IMR-90 (cell line): ENCODE data around the gene SEC22A.

Experiments
- CEBPB ChIP-seq: IDR thresholded peaks from 2 replicates; pipeline ENCODE4 v1.6.1; 2012; ENCODE audit warnings: low read depth, low read length, improper control_type of control experiment
- CTCF ChIP-seq: conservative IDR thresholded peaks from 2 replicates; pipeline ENCODE4 v1.5.1; 2012; ENCODE audit warnings: mild to moderate bottlenecking, low read depth, low read length, improper control_type of control experiment
- ELK1 ChIP-seq: fragments of 150-350 bp; IDR thresholded peaks from 2 replicates; pipeline ENCODE4 v1.6.1; 2016; ENCODE audit warnings: low read depth, mild to moderate bottlenecking, low read length, moderate library complexity, borderline replicate concordance
- MAFK ChIP-seq: IDR thresholded peaks from 2 replicates; pipeline ENCODE4 v1.6.1; 2012; ENCODE audit warnings: low read depth, low read length, improper control_type of control experiment
- POLR2A ChIP-seq: IDR thresholded peaks from 2 replicates; pipeline ENCODE4 v1.6.1; 2012; ENCODE audit warnings: mild to moderate bottlenecking, low read depth, low read length
- RAD21 ChIP-seq: IDR thresholded peaks from 2 replicates; pipeline ENCODE4 v1.6.1; 2012; ENCODE audit warnings: low read length, improper control_type of control experiment
- SMC3 ChIP-seq: fragments of 150-350 bp; IDR thresholded peaks from 2 replicates; pipeline ENCODE4 v1.6.1; 2016; ENCODE audit warnings: low read depth, mild to moderate bottlenecking, antibody characterized with exemption, low read length, moderate library complexity
- USF2 ChIP-seq: fragments of 150-350 bp; IDR thresholded peaks from 2 replicates; pipeline ENCODE4 v1.6.1; 2017; ENCODE audit warnings: mild to moderate bottlenecking, antibody characterized with exemption, low read length, low read depth

DNA sequence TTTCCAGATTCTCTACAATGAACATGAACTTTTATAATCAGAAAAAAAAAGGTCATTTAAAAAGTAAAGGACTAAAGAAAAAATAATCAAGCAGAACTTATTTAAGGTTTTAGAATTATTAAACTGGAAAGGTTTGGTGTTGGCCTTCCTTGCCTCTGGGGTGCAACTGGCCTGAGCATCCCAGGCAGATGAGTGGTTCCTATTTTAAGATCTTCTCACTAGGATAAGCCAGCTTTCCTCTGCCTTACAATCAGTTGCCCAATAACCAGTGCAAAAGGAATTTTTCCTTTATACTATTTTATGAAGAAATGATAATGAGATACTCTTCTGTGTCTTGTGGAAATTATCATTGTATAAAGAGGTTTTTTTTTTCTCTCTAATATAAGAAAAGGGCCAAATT lies 56.6 kb downstream of the SEC22A start:
- TF ChIP-seq MAFK = no peak
- no peak for TF ChIP-seq CTCF
- no peak for TF ChIP-seq RAD21
- TF ChIP-seq CEBPB = 0 out of 2 replicates have a peak, but pooled peaks have one; percentile 6
- TF ChIP-seq ELK1 = no peak
- TF ChIP-seq POLR2A = no peak
- TF ChIP-seq SMC3 = no peak
- no peak for TF ChIP-seq USF2
